Measurements from ENCODE around the gene USP50.
"Not testable (repeated sequence)": the region's sequence is repeated elsewhere in the genome, so short reads cannot be mapped to it uniquely, and the experiment has no call there.

The USP50 gene

GRCh38 chr15:50546566-50546965 is at the start of gene USP50:
Gene USP50 (minus strand): TSS chr15:50546666. CDS start chr15:50546525, 141 bp downstream.
- no peak within 1 kb of the TSS for H3K4me3 ChIP-seq (ENCODE audit: low read depth, low read length)
- TF ChIP-seq, protein P1, sequence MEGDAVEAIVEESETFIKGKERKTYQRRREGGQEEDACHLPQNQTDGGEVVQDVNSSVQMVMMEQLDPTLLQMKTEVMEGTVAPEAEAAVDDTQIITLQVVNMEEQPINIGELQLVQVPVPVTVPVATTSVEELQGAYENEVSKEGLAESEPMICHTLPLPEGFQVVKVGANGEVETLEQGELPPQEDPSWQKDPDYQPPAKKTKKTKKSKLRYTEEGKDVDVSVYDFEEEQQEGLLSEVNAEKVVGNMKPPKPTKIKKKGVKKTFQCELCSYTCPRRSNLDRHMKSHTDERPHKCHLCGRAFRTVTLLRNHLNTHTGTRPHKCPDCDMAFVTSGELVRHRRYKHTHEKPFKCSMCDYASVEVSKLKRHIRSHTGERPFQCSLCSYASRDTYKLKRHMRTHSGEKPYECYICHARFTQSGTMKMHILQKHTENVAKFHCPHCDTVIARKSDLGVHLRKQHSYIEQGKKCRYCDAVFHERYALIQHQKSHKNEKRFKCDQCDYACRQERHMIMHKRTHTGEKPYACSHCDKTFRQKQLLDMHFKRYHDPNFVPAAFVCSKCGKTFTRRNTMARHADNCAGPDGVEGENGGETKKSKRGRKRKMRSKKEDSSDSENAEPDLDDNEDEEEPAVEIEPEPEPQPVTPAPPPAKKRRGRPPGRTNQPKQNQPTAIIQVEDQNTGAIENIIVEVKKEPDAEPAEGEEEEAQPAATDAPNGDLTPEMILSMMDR (IDR thresholded peaks at IDR 0.05; ENCODE audit: borderline replicate concordance, insufficient read depth, low read depth, low read length): no peak

GRCh38 chr15:50594311-50594710 is 47.8 kb upstream of the USP50 start:
- H3K4me3 ChIP-seq (ENCODE audit: low read depth, low read length): no peak overlapping the region
- TF ChIP-seq, protein P1 (IDR thresholded peaks at IDR 0.05; ENCODE audit: borderline replicate concordance, insufficient read depth, low read depth, low read length): no peak

GRCh38 chr15:50593761-50594160 is 47.3 kb upstream of the USP50 start:
- TF ChIP-seq, protein P1 (IDR thresholded peaks at IDR 0.05; ENCODE audit: borderline replicate concordance, insufficient read depth, low read depth, low read length): no peak
- H3K4me3 ChIP-seq (ENCODE audit: low read depth, low read length): no peak overlapping the region

- no peak overlapping the region for H3K4me3 ChIP-seq (ENCODE audit: low read depth, low read length)
Measured at GRCh38 chr15:50590288-50590687, 43.8 kb upstream of the USP50 start.

GRCh38 chr15:50577492-50577891 is 31.0 kb upstream of the USP50 start:
- no peak overlapping the region for H3K4me3 ChIP-seq (ENCODE audit: low read depth, low read length)

More at GRCh38 chr15:50590288-50590687, 43.8 kb upstream of the USP50 start:
- TF ChIP-seq, protein P1 (IDR thresholded peaks at IDR 0.05; ENCODE audit: borderline replicate concordance, insufficient read depth, low read depth, low read length): no peak

DNA sequence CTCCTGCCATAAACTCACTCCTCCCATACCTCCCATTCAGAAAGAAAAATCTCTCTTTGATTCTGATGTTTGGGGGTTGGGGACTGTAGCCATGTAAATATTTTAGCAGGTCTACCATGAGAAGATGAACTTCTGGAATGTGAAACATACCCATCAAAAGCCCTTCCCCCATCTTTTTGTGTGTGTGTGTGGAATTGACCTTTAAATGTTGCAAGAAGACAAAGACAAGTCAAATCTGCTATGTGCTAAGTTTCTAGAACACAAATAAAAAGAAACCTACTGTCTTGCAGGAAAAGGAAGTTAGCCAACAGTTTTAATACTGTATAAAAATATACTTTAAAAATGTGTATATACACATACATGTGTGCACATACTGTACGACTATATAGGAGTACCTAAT is 29.7 kb upstream of the USP50 start:
- H3K4me3 ChIP-seq (ENCODE audit: low read depth, low read length): no peak overlapping the region

More at GRCh38 chr15:50577492-50577891, 31.0 kb upstream of the USP50 start:
- TF ChIP-seq, protein P1 (IDR thresholded peaks at IDR 0.05; ENCODE audit: borderline replicate concordance, insufficient read depth, low read depth, low read length): no peak

DNA sequence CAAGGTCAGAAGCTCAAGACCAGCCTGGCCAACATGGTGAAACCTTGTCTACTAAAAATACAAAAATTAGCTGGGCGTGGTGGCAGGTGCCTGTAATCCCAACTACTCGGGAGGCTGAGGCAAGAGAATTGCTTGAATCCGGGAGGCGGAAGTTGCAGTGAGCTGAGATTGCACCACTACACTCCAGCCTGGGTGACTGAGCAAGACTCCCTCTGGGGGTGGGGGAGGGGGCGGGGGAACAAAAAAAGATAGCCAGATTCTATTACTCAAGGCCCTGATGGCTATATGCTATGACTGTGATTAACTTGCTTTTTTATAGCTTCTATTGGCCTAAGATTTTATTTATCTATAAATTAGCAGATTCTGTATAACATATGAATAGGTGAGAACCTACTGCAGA is 27.4 kb upstream of the USP50 start:
- not testable (repeated sequence) for H3K4me3 ChIP-seq (ENCODE audit: low read depth, low read length)

More for the DNA sequence above, 29.7 kb upstream of the USP50 start:
- TF ChIP-seq, protein P1 (IDR thresholded peaks at IDR 0.05; ENCODE audit: borderline replicate concordance, insufficient read depth, low read depth, low read length): no peak

- TF ChIP-seq, protein P1 (IDR thresholded peaks at IDR 0.05; ENCODE audit: borderline replicate concordance, insufficient read depth, low read depth, low read length): no peak
Measured at GRCh38 chr15:50563756-50564155, 17.3 kb upstream of the USP50 start.

More at GRCh38 chr15:50563756-50564155, 17.3 kb upstream of the USP50 start:
- H3K4me3 ChIP-seq (ENCODE audit: low read depth, low read length): no peak overlapping the region
